ENCODE measurements around the gene PTPRU.

The PTPRU gene

GRCh38 chr1:29247044-29247443 is 10.7 kb downstream of the PTPRU start:
- no peak for FAIRE-seq

- no peak for FAIRE-seq
Measured at GRCh38 chr1:29247571-29248273, 11.4 kb downstream of the PTPRU start.

- FAIRE-seq = no peak
Measured at GRCh38 chr1:29248409-29248808, 12.1 kb downstream of the PTPRU start.

- FAIRE-seq = no peak
Measured at GRCh38 chr1:29249170-29249691, 12.9 kb downstream of the PTPRU start.

GRCh38 chr1:29249951-29250581 is 13.7 kb downstream of the PTPRU start:
- no peak for FAIRE-seq

- no peak for FAIRE-seq
Measured at GRCh38 chr1:29251164-29252124, 15.1 kb downstream of the PTPRU start.

GRCh38 chr1:29253180-29253579 is 16.9 kb downstream of the PTPRU start:
- FAIRE-seq = no peak

GRCh38 chr1:29254346-29254745 is 18.0 kb downstream of the PTPRU start:
- FAIRE-seq = no peak

- no peak for FAIRE-seq
Measured at GRCh38 chr1:29255134-29255666, 18.9 kb downstream of the PTPRU start.

GRCh38 chr1:29256394-29256793 is 20.1 kb downstream of the PTPRU start:
- FAIRE-seq = no peak

GRCh38 chr1:29256979-29257804 is 20.9 kb downstream of the PTPRU start:
- no peak for FAIRE-seq

GRCh38 chr1:29258189-29258975 is 22.1 kb downstream of the PTPRU start:
- no peak for FAIRE-seq

- FAIRE-seq = no peak
Measured at GRCh38 chr1:29258976-29259801, 22.9 kb downstream of the PTPRU start.

GRCh38 chr1:29259802-29260441 is 23.6 kb downstream of the PTPRU start:
- no peak for FAIRE-seq

GRCh38 chr1:29260531-29260930 is 24.2 kb downstream of the PTPRU start:
- no peak for FAIRE-seq

- peak; percentile 47 for FAIRE-seq
Measured at GRCh38 chr1:29264773-29265389, 28.6 kb downstream of the PTPRU start.

- FAIRE-seq = no peak
Measured at GRCh38 chr1:29266912-29267311, 30.6 kb downstream of the PTPRU start.

- no peak for FAIRE-seq
Measured at GRCh38 chr1:29267321-29268070, 31.2 kb downstream of the PTPRU start.

All from colon (tissue), 2 donors.